GM13976 (cell line): Measurements from ENCODE around the gene PANK4.

Source experiments
- DNase-seq: peaks from one replicate; pipeline ENCODE4 v3.0.0; 2012; ENCODE audit warnings: low spot score
- CTCF ChIP-seq: IDR thresholded peaks from 2 replicates; pipeline ENCODE4 v1.5.1; 2012; ENCODE audit warnings: borderline replicate concordance, mild to moderate bottlenecking; ENCODE audit not compliant: insufficient read depth; ENCODE audit errors: extremely low read depth, missing control alignments, control extremely low read depth
- in situ Hi-C: fragments of 300-500 bp; cut with MboI; formaldehyde crosslinking; loops from one replicate; pipeline ENCODE4 v1.12.0; 2022; ENCODE audit warnings: low sequenced_read_pairs, mixed read lengths, inconsistent platforms; ENCODE audit not compliant: unreplicated experiment

The PANK4 gene

DNA sequence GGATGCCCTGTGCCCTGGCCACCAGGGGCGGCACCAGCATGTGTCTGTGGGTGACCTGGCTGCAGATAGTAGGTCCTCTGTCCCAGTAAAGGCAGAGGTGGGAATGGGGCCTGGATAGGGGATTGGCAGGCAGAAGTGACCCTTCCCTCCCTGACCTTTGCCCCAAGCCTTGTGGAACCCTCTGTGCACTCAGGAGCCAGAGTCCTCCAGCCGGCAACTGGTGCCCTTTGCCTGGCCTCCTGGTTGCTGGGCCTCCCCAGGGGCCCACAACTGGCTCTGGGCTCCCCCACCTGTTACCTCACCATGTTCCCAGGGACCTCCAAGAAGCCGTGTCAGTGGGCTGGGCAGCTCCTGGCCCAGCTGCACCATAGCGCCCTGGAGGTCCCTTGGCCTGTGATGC, 40.4 kb downstream of the PANK4 start:
- TF ChIP-seq CTCF = no peak
- in situ Hi-C loops = no loop called here
- no peak for DNase-seq

GRCh38 chr1:2483970-2484369, 42.4 kb downstream of the PANK4 start:
- DNase-seq = no peak
- TF ChIP-seq CTCF = no peak

DNA sequence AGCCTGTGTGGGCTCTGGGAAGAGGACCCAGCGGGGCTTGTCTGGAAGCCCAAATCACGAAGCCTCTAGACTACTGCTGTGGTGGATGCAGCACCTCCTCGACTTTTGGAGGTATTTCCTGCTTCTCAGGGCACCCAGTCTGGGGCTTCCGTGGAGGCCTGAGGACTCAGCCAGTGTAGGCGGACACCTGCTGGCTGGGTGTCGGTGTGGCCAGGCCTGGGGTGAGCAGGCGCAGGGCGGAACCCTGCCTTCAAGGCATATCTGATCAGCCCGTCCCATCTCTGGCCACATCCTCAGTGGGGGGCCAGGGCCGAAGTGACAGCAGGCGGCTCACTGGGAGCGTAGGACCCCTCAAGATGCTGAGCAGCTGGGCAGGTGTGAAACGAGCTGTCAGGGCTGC, 43.4 kb downstream of the PANK4 start:
- no peak for TF ChIP-seq CTCF
- in situ Hi-C loops = no loop called here
- no peak for DNase-seq

More at GRCh38 chr1:2483970-2484369, 42.4 kb downstream of the PANK4 start:
- in situ Hi-C loops = no loop called here

DNA sequence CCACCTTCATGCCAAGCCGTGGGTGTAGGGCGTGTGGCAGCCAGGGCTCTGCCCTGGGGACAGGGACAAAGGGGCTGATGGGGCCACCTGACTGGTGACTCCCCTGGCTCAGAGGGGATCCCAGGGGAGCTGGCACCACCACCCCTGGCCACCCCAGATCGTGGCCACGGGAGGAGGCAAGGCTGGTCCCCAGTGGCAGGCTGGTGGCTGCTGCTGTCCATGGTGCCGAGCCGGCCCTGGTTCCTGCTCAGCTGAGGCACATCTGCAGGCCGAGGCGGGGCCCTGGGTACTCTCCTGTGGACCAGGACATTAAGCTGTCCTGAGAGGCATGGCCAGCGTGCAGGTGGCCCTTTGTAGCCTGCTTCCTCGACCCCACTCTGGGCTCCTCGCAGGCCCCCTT, 43.8 kb downstream of the PANK4 start:
- DNase-seq = no peak
- in situ Hi-C loops = no loop called here
- no peak for TF ChIP-seq CTCF

DNA sequence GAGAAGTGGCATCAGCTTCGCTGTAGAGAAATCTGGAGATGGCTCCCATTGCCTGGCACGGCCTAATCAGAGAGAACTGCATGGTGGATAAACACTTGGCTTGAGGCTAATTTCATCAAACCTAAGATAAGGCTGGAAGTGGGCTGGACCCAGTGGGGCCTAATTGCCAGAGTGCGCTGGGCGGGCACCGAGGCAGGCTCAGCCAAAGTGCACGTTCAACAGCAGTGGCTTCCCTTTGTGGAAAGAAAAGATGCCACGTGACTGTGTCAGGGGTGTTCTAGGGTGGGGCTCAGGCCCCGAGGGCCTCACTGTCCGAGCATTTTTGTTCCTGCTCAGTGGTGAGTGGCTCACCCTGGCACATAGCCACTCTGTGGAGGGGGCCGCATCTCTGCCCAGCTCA, 44.5 kb downstream of the PANK4 start:
- in situ Hi-C loops = no loop called here
- TF ChIP-seq CTCF = no peak
- DNase-seq = no peak

- in situ Hi-C loops = no loop called here
- TF ChIP-seq CTCF = no peak
- no peak for DNase-seq
These were observed 45.4 kb downstream of the PANK4 start for GRCh38 chr1:2480986-2481364.
